GM18507 (cell line): ENCODE data around the gene TGM1.

ENCODE experiments used
- DNase-seq: peaks from one replicate; pipeline ENCODE4 v3.0.0; 2011; ENCODE audit warnings: low read depth; ENCODE audit not compliant: insufficient read length; ENCODE audit errors: extremely low spot score
- FAIRE-seq: peaks from 2 replicates; lab custom pipeline; 2011; peaks lifted over from hg19 to GRCh38; lab: Jason Lieb, UNC

TGM1 gene

DNA sequence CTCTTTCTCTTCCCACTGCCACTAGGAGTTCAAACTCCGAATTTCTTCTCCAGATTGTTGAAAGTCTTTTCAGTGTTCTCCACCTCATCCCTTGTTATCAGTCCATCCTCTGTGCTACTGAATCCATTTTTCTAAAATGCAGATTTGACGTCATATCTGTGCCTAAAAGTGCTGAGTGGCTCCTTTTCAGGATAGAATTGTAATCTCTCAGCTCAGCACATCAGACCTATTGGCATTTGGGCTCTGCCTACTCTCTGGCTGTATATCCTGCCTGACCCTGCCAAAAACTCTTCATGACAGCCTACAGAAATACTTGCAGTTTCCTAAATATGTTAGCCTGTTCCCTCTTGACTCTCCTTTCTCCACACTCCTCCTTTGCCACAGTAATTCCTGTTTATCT is 9.5 kb upstream of the TGM1 start:
- FAIRE-seq = no peak
- no peak for DNase-seq

DNA sequence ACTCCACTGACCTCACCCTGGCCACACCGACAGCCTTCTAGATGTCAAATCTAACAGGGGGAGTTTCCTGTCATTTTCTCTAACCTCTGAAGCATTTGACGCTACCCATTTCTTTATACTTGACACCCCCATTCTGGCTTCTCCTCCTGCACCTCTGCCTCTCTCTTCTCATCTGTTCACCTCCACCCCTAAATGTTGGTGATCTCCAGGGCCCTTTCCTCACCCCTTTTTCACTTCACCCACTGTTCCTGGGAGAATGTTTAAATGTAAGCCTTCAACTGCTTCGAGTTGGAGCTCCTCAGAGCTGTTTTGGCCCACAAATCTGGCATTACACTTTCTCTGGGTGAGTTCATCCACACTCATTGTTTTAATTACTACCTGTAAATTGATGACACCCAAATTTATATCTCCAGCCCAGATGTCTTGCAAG is 8.9 kb upstream of the TGM1 start:
- no peak for DNase-seq
- no peak for FAIRE-seq

DNA sequence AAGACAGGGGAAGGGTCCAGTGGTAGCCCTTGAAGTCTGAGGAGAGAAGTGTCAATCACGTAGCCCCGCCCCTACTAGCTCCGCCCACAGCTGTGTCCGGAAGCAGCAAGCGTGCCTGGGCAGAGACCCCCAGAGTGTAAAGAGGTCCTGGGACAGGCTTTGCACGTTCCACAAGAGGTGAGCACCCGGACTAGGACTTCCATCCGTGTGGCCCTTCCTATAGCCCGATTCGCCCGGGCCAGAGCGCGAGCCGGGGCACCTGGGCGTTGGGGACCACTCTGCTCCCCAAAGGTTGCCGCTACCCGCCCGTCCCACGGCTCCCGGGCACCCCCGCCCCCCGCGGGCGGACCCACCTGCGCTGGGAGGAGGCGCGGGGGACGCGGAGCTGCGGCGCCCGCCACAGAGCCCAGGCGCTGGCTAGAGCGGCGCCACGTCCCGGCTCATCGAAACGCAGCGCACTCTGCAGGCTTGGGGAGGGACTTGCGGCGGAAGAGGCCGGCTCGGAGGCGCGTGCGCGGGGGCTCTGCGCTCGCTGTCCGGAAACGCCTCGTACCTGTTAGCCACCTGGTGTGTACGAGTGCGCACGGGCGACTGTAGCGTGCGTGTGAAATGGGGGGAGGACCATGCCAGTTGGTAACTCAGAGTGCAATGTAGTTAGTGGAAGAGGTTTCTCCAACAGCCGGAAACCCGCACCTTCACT is 8.3 kb upstream of the TGM1 start, which contains the start of gene RABGGTA:
Gene RABGGTA (minus strand): TSS at position 464 of the 700 bp plus-strand sequence. CDS start 482 bp downstream, outside the sequence.
- peak; percentile 96 for DNase-seq
- peak; percentile 85 for FAIRE-seq

DNA sequence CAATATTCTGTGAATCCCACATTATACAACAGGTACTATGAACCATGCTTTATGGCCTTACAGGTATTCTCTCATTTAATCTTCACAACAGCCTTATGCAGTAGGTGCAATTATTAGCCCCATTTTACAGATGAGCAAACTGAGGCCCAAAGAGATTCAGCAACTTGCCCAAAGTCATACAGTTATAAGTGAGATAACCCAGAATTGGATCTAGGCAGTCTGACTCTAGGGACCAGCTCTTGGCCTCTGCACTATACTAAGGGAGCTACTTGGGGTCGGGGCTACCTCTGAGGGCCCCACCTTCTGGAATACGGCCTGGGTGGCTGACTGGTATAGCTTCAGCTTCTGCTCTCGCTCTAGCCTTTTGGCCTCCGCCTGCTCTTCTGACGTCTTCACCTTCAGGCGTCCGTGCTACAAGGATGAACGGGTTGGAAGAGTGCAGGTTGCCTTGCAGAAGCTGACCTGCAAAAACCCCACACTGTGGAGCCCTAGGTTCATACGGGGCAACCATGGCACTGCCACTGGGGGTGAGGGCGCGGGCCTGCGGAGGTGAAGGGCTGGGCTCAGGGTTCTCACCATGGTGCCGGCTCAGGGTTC is 7.7 kb upstream of the TGM1 start:
- FAIRE-seq (no peak), DNase-seq (no peak)

DNA sequence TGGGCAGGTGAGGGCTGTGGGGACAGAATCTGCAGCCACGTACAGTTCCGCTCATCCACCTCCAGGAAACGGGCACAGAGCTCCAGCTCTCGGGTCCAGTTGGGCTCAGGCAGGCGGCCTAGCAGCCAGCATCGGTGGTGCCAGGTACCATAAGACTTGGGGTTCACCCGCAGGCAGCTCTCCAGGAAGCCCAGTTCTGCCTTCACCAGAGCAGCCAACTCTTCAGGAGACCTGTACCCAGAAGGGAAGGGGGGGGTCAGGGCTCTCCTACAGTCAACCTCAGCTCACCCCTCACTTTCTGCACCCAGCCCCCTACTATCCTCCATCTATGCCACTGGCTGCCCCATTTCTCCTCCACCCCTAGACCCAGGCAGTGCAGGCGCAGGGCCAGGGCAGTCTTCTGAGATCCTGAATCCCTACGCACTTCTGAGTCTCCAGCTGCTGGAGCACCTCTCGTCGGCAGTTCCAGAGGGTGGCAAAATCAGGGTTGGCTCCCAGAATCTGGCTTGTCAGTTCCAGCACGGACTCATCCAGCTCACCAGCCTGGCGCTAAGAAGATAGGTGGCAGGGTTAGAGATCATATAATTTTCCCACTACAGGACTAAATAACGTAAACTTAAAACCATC is 7.0 kb upstream of the TGM1 start:
- FAIRE-seq (no peak), DNase-seq (no peak)

DNA sequence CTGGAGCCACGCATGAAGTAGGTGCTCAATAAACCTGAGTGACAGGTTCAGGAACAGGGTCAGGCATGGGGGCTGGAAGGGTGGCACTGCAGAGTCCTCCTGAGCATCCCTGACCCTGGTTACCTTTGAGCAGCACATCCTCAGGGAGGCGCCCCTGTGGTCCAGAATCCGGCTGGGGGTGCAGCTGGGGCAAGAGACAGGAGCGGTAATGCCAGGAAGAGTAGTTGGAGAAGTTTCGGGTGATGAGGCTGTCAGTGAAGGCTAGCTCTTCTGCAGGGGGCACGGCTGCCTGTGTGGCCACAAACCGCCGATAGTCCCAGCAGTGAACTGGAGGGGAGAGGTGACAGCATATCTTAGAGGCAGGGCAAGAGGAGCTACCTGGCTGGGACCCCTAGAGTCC is 6.4 kb upstream of the TGM1 start:
- FAIRE-seq = no peak
- DNase-seq = no peak

DNA sequence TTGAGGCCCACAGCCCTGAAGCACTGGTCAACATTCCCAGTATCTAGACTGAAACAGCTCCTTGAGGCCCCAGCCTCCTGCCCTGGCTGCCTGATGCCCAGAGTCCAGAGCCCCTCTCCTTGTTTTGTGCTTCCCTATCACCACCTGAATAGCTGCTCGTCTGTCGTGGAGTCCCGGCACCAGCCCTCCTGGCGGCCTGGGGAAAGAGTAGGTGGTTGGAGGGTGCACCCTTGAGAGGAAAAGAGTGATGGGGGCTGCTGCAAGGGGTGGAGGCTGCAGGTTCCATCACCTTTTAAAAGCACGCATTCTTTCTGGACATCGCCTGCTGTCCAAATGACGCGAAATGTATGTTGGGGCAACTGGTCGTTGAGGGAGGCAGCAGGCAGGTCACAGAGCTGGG is 5.2 kb upstream of the TGM1 start:
- no peak for DNase-seq
- FAIRE-seq = no peak

DNA sequence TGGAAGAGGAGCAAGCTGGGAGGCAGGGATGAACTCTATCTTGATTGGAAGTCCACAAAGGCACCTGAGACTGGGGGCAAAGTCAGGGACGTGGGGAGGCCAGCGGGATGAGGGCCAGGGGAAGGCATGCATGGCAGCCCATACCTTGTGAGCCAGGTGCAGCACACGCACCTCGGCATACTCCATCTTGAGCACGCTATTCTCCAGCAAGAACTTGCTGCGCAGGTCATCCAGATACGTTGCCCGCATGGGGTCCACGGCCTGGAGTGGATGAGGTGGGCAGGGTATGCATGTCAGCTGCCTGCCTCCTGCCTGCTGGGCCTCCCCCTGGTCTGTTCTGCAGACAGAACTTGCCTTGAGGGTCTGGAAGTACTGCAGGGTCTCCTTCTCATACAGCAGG is 4.5 kb upstream of the TGM1 start:
- DNase-seq (no peak), FAIRE-seq (no peak)

DNA sequence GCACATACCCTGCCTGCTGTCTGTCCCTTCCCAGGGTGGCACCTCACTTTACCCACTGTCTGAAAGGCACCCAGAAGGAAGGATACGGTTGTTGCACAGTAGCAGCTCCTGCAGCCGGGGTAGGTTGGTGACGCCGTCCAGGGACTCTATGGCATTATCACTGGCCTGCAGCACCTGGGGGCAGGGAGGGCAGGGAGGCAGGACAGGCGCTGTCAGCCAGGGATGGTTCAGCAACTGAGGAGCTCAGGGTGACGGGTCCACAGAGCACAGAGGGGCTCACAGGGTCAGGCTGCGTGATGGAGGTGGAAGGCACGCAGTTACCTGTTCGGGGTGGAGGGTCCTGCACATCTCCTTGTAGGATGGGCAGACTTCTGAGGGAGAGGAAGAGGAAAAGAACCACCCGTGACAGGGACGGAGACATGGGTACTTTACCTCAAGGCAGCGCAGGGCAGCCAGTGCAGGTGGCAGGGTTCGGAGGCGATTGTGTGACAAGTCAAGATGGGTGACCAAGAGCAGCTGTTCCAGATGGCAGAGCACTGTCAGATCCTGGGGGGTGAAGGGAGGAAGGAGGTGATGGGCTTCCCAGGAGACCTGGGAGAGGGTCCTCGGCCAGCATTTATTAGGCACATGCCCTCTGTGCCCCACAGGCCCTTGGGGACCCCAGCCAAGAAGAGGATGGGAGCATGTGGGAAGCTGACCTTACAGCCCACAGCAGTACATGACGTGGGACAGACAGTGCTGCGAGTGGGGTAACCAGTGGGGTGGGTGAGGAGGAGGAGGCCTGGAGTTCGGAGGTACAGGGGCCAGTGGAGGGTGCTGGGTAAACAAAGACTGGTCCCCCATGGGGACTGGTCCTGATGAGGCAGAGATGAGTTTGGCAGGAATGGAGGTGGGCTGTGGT is 3.6 kb upstream of the TGM1 start:
- DNase-seq (no peak), FAIRE-seq (no peak)

DNA sequence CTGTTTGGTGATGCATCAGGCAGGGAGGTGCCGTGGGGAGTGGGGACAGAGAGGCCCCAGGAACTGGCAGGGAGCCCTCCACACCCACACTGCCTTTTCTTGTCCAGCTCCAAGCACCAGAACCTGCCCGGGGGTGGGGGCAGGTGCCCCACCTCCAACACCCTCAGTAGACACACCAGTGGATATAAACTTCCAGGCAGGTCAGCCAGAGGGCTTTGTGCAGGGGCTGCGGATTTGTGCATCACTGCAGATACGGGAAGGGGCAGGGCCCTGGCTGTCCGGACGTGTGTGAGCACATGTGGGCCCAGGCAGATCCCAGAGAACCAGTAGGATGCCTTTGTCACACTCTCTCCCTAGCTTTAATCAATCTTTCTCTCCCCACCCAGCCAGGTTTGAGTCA is 1.3 kb upstream of the TGM1 start:
- DNase-seq (no peak), FAIRE-seq (no peak)

DNA sequence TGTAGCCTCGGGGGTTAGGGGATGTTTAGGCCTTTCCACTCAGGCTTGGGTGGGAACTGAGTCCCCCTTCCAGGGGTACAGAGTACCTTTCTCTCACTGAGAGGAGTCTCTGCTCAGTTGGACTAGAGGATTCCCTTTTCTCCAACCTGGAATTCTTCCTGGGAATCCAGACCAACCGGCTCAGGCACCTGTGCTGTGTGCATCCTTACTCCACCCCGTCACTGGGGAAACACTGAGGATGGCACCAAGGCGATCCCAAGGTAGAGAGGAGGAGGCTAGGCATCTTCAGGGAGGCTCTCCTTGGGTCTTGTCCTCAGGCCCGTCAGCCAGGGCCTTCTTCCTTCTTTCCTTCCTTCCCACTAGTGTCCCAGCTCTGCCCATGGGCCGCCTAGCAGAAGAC is 871 bp upstream of the TGM1 start:
- no peak for FAIRE-seq
- no peak for DNase-seq

DNA sequence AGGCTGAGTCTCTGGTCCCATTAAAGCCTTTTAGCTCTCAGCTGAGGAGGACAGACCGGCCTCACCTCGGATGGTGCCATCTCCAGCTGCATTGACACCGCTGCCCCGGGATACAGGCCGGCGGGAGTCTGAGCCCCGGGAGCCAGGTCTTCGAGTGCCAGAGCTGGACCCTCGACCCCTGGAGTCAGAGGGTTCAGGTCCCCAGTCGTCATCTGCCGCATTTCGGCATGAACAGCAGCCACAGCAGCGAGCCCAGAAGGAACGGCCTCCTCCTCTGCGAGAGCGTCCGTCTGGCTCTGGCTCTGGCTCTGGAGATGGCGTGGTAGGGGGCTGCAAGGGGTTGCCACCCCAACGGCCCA is 1.0 kb downstream of the TGM1 start:
- FAIRE-seq (no peak), DNase-seq (no peak)

DNA sequence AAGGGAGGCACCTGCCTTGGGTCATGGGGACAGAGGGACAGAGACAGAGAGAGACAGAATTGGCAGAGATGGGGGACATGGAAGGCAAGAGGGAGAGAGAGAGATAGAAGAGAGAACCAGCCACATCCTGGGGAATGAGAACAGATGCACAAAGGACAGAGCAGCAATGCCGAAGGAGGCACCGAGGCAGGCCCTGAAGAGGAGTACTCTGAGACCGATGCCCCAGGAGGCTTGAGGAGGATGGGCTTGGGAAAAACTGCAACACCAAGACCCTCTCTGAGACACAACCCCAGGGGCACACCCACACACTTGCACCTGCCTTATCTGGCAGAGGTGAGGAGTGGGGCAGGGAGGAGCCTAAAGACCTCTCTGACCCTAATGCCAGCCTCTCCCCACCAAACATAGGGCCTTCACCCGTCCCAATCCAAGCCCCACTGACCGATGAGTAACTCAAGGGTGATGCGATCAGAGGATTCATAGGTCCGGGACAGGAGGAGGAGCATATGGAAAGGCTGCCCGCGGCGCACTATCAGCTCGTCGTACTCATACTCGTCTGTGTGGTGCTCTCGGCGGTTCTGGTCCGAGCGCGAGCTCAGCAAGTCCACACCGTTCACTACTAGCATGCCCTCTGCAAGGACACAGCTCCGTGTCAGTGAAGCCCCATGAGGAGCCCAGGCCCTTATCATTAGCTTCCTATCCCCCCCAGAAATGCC is 1.6 kb downstream of the TGM1 start:
- DNase-seq (no peak), FAIRE-seq (no peak)

DNA sequence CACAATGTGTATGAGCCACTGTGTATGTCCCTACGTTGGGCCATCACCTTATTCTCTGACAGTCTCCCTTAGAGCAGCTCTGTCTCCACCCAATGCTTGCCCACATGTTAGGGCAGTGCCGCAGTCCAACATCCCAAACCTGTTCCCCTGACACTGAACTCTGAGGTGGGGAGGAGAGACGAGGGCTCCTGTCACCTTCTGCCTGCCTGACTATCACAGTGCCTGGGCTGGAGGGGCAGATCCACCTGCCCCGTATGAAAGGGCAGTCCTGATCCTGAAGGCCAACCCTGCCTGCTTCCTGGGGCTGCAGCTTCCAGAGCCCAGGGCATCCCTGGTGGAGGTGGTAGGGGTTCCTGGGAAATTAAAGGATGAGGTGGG is 2.2 kb downstream of the TGM1 start:
- FAIRE-seq = no peak
- no peak for DNase-seq

DNA sequence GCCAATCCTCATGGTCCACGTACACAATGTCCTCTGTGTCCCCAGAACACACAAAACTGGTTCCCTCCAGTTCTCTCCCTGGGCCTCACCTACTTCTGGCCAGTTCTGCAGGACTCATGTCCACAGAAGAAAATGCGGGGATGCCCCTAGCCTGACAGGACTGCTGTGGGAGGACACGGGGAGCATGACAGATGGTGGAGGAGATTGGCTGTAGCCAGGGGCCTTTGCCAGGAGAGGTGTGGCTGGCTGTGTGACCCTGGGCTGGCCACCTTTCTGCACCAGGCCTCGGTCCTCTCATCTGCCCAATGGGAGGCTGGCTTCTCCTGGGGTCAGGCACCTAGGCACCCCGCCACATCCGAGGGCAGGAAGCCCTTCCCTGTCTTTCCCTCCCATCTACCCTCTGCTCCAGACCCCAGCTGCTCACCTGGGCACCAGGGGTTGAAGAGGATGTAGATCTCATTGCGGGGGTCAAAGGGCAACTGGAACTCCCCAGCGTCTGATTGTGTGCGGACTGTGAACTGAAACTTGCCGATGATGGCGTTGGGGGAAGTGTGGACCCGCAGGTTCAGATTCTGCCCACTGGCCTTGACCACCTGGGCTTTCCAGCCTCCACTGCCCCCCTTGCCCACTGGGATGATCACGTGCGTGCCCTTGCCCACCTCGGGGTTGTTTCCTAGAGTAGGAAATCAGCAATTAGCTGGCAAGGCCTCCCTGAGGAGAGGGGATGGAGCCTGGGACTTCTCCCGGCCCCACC is 2.8 kb downstream of the TGM1 start:
- DNase-seq = no peak
- FAIRE-seq = no peak

DNA sequence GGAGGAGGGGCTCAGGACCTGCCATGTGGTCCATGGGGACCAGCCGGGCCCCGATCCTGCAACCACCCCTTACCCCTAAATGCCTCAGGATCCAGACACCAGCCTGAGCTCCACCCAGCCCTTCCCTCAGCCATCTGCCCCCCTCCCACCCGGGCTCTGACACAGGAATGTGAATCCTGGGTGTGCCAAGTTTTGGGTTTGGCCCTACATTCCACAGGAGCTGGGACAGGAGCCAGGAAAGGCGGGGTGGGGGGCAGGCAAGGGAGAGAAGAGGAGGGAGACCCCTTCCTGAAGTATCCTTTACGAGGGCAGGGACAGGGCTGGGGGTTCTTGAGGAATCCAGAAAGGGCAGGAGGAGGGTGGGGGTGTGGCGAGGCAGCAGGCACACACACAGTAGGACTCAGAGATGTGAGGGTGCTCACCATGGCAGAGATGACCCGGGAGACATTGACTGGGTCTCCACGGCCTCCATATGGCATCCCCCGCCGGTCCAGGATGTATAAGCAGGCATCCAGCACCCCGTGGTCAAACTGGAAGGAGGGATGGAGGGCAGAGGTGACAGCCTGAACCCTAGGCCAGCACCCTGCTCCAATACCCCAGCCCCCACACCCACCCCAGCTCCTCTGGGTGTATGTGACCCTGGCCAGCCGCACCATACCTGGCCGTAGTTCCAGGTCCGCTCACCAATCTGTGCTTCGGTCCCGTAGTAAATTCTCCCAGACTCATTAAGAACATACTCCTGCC is 3.5 kb downstream of the TGM1 start:
- no peak for DNase-seq
- no peak for FAIRE-seq

DNA sequence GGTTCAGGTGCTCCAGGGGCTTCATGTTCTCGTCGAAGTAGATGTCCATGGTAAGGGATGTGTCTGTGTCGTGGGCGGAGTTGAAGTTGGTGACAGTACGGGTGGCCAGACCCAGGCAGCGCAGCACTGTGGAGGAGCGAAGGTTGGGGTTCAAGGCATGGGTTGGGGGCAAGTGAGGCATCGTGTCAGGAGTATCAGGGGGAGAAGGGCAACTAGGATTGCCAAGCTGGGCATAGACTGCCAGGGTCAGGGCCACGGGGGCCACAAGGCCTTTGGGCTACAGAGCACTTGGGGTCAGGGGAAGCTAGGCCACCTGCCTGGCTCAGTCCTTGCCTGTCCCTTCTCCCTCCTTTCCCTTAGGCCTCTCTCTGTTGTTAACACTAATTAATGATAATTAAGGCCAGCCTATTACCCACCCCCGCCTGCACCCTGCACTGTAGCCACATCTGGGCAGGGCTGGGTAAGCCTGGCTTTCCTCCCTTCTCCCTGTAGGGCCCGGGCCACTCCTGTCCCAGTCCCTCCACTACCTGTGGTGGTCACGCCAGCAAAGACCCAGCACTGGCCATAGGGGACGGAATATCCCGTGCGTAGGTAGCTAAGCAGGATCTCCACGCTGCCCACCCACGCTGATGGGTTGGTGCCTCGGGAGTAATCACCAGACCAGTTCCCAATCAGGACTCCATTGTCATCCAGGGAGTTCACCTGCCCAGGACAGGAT is 4.3 kb downstream of the TGM1 start:
- DNase-seq (no peak), FAIRE-seq (no peak)

DNA sequence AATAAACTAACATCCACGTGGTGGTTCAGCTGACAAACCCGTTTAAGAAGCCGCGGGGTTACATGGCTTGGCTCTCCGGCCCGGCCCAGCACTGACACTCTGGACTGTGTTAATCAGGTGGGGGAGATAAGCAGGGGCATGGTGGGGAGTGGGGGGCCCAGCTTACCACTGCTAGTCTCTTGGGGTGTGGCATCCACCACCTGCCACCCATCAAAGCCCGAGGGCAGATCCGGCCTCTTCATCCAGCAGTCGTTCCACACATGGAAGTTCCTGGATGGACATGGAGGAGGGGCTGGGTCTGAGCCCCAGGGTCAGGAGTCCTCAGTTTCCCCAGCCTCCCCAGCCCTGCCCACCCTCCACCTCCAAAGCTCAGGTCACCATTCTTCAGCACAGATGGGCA is 4.9 kb downstream of the TGM1 start:
- no peak for DNase-seq
- no peak for FAIRE-seq
